SU-DHL-6 (cell line): ENCODE measurements around the gene RAD51AP2.

ENCODE experiments used
- EZH2phosphoT487 ChIP-seq: fragments of 200-600 bp; sonication (generic), shearing (Covaris generic); conservative IDR thresholded peaks from 2 replicates; pipeline ENCODE4 v1.6.1; 2018; ENCODE audit warnings: mild to moderate bottlenecking, antibody characterized with exemption, low read length, moderate library complexity, mixed read lengths
- TF ChIP-seq, protein P1 (sequence below): fragments of 200-600 bp; sonication (generic); IDR thresholded peaks from one replicate; pipeline ENCODE4 v1.5.1; 2017; ENCODE audit warnings: antibody characterized with exemption, mild to moderate bottlenecking, low read length, moderate library complexity; ENCODE audit not compliant: insufficient read depth, poor library complexity, severe bottlenecking

DNA sequence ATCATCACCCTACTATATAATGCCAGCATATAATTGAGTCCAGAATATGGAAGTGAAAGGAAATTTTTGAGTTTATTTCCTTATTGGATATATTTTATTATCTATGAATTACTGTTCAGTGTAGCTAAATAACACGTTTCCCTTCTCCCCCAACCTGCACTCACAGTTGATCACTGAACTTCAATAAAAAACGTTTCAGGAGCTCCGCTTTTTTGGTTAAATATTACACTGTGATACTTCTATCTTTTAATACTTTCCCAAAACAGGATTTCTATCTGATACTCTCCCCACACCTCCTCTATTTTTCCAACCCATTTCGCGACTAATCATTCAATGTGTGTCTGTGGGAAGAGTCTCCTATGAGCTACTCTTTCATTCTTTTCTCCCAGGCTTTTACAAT is 29.5 kb upstream of the RAD51AP2 start:
- TF ChIP-seq, protein P1, sequence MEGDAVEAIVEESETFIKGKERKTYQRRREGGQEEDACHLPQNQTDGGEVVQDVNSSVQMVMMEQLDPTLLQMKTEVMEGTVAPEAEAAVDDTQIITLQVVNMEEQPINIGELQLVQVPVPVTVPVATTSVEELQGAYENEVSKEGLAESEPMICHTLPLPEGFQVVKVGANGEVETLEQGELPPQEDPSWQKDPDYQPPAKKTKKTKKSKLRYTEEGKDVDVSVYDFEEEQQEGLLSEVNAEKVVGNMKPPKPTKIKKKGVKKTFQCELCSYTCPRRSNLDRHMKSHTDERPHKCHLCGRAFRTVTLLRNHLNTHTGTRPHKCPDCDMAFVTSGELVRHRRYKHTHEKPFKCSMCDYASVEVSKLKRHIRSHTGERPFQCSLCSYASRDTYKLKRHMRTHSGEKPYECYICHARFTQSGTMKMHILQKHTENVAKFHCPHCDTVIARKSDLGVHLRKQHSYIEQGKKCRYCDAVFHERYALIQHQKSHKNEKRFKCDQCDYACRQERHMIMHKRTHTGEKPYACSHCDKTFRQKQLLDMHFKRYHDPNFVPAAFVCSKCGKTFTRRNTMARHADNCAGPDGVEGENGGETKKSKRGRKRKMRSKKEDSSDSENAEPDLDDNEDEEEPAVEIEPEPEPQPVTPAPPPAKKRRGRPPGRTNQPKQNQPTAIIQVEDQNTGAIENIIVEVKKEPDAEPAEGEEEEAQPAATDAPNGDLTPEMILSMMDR: no peak
- TF ChIP-seq EZH2phosphoT487: no peak
